Raji (cell line): ENCODE data around the gene SPAAR.

Source experiments
- POLR2A ChIP-seq: IDR thresholded peaks from 2 replicates; pipeline ENCODE4 v1.6.1; 2011; ENCODE audit warnings: low read depth, low read length, control low read depth; ENCODE audit not compliant: insufficient read depth

SPAAR gene

GRCh38 chr9:35909274-35909673 lies at the start of gene SPAAR:
TSS of gene SPAAR (plus strand) at chr9:35909490. CDS start at chr9:35910464, 974 bp downstream.
- TF ChIP-seq POLR2A = no peak

- no peak for TF ChIP-seq POLR2A
These were observed 49.3 kb upstream of the SPAAR start for GRCh38 chr9:35859990-35860339.

- TF ChIP-seq POLR2A = no peak
These were observed 48.0 kb upstream of the SPAAR start for GRCh38 chr9:35861161-35861897.

GRCh38 chr9:35862328-35862727 lies 47.0 kb upstream of the SPAAR start:
- TF ChIP-seq POLR2A = no peak

GRCh38 chr9:35863583-35863982 lies 45.7 kb upstream of the SPAAR start:
- no peak for TF ChIP-seq POLR2A

GRCh38 chr9:35864695-35865255 lies 44.5 kb upstream of the SPAAR start:
- no peak for TF ChIP-seq POLR2A

GRCh38 chr9:35867538-35867937 lies 41.8 kb upstream of the SPAAR start:
- no peak for TF ChIP-seq POLR2A

- TF ChIP-seq POLR2A = no peak
These were observed 40.4 kb upstream of the SPAAR start for GRCh38 chr9:35868933-35869332.

GRCh38 chr9:35869621-35870216 lies 39.6 kb upstream of the SPAAR start:
- no peak for TF ChIP-seq POLR2A

- no peak for TF ChIP-seq POLR2A
These were observed 38.9 kb upstream of the SPAAR start, which contains the start of gene OR13J1 for GRCh38 chr9:35870351-35870923. TSS of gene OR13J1 (minus strand) at chr9:35870401. CDS start at chr9:35870401, 0 bp downstream.

GRCh38 chr9:35871545-35871944 lies 37.7 kb upstream of the SPAAR start:
- TF ChIP-seq POLR2A = no peak

GRCh38 chr9:35872505-35872904 lies 36.8 kb upstream of the SPAAR start:
- no peak for TF ChIP-seq POLR2A

- no peak for TF ChIP-seq POLR2A
These were observed 26.9 kb upstream of the SPAAR start for GRCh38 chr9:35882263-35882848.

- no peak for TF ChIP-seq POLR2A
These were observed 26.3 kb upstream of the SPAAR start for GRCh38 chr9:35882996-35883395.

- TF ChIP-seq POLR2A = no peak
These were observed 17.6 kb upstream of the SPAAR start for GRCh38 chr9:35891646-35892045.

- TF ChIP-seq POLR2A = no peak
These were observed 17.2 kb upstream of the SPAAR start for GRCh38 chr9:35892051-35892450.
